Daoy (cell line): ENCODE data around the gene MACF1. TPM values are rescaled to one million over a fixed set of nuclear protein-coding genes. Genes with fewer than 3 reads are reported as not detected.
"Not testable (repeated sequence)": the region's sequence is repeated elsewhere in the genome, so short reads cannot be mapped to it uniquely, and the experiment has no call there.

ENCODE experiments used
- DNase-seq: peaks from one replicate; pipeline ENCODE4 v3.0.0-alpha.2; 2015; ENCODE audit warnings: low read depth
- total RNA-seq: library from RNA; depleted of rRNA; stranded (reverse); fragments of >200 nt; shearing (Covaris generic); gene quantifications from 2 replicates; pipeline ENCODE4 v1.2.3, GENCODE V29; 2014; rRNA removed

The MACF1 gene
- 117 and 127 TPM in 2 replicates for total RNA-seq

GRCh38 chr1:39204441-39205081, at the start of gene MACF1:
TSS of gene MACF1 (plus strand) at chr1:39204695. CDS start at chr1:39205023, 328 bp downstream.
- peak; percentile 86 for DNase-seq

- no peak for DNase-seq
These were observed 47.2 kb upstream of the MACF1 start for GRCh38 chr1:39157304-39157703.

GRCh38 chr1:39158327-39159086, 46.0 kb upstream of the MACF1 start:
- DNase-seq, result peak; percentile 69

GRCh38 chr1:39159224-39160036, 45.1 kb upstream of the MACF1 start:
- DNase-seq, result peak; percentile 34

GRCh38 chr1:39160703-39161102, 43.8 kb upstream of the MACF1 start:
- no peak for DNase-seq

- DNase-seq, result not testable (repeated sequence)
These were observed 42.7 kb upstream of the MACF1 start for GRCh38 chr1:39161811-39162210.

GRCh38 chr1:39163469-39163868, 41.0 kb upstream of the MACF1 start:
- DNase-seq, result no peak

GRCh38 chr1:39164256-39164655, 40.2 kb upstream of the MACF1 start:
- no peak for DNase-seq

GRCh38 chr1:39165049-39165448, 39.4 kb upstream of the MACF1 start:
- no peak for DNase-seq

GRCh38 chr1:39165488-39165887, 39.0 kb upstream of the MACF1 start:
- DNase-seq, result no peak

GRCh38 chr1:39167632-39168209, 36.8 kb upstream of the MACF1 start:
- DNase-seq, result peak; percentile 25

GRCh38 chr1:39168301-39169080, 36.0 kb upstream of the MACF1 start:
- DNase-seq, result no peak

- DNase-seq, result no peak
These were observed 33.5 kb upstream of the MACF1 start for GRCh38 chr1:39170731-39171667.

GRCh38 chr1:39173119-39173994, 31.1 kb upstream of the MACF1 start:
- no peak for DNase-seq

GRCh38 chr1:39173995-39174380, 30.5 kb upstream of the MACF1 start:
- DNase-seq, result no peak

- no peak for DNase-seq
These were observed 30.0 kb upstream of the MACF1 start for GRCh38 chr1:39174390-39175081.

- no peak for DNase-seq
These were observed 26.8 kb upstream of the MACF1 start for GRCh38 chr1:39177706-39178105.
